Activated CD8-positive, alpha-beta memory T cell treated with anti-CD3 and anti-CD28 coated beads, Interleukin-2, amount 10 ng/mL, durations not matched to agents 7 days and 5 days (primary cell): Measurements from ENCODE around the gene ABTB2. TPM values are rescaled to one million over a fixed set of nuclear protein-coding genes. Genes with fewer than 3 reads are reported as not detected.
"Not testable (repeated sequence)": the region's sequence is repeated elsewhere in the genome, so short reads cannot be mapped to it uniquely, and the experiment has no call there.

Experiments used
- ATAC-seq: fragments of 150-1000 bp; cut with Tn5 transposase; one replicate; pipeline ENCODE4 v1.10.0; 2021; ENCODE audit warnings: moderate library complexity
- CTCF ChIA-PET: fragments of 350-600 bp; sonication (Branson Sonifier 250); formaldehyde crosslinking; loops from one replicate; lab custom pipeline; 2021; ENCODE audit warnings: antibody characterized with exemption; lab: Charles Lee
- DNase-seq: peaks from one replicate; pipeline ENCODE4 v3.0.0-alpha.2; 2020
- H3K27ac Mint-ChIP-seq: one replicate; pipeline ENCODE4 v1.8.0; 2021; ENCODE audit warnings: mild to moderate bottlenecking, mixed read lengths
- H3K27me3 Mint-ChIP-seq: one replicate; pipeline ENCODE4 v1.8.0; 2021; ENCODE audit warnings: mixed read lengths
- H3K36me3 Mint-ChIP-seq: one replicate; pipeline ENCODE4 v1.8.0; 2021; ENCODE audit warnings: mild to moderate bottlenecking, mixed read lengths
- H3K4me1 Mint-ChIP-seq: one replicate; pipeline ENCODE4 v1.8.0; 2021; ENCODE audit warnings: mixed read lengths
- H3K4me3 Mint-ChIP-seq: one replicate; pipeline ENCODE4 v1.8.0; 2021; ENCODE audit warnings: mild to moderate bottlenecking, moderate library complexity, mixed read lengths
- H3K9me3 Mint-ChIP-seq: one replicate; pipeline ENCODE4 v1.8.0; 2022; ENCODE audit warnings: low read depth, mixed read lengths
- total RNA-seq, 2 experiments: library from RNA; stranded (reverse); gene quantifications; one replicate each; pipeline ENCODE4 v1.2.3, GENCODE V29; 2021

The ABTB2 gene
- total RNA-seq, 2 experiments from 2014 or later = 3.8 to 16.8 TPM

DNA sequence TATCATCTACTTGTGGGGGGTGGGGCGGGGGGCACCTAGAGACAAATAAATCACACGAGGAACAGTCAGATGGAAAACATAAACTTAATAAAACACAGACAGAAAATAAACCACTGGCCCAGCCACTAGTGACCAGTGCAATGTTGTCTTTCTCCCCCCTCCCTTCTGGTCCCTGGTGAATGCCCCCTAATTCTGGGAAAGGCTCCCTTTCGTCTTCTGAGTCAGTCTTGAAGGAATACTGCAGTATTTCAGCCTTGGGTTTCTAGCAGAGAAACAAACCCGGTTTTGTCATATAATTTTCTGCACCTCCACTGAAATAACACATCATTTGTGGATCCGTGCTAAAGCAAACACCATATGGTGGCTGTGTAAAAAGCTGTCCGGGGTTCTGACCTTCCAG is 101.7 kb downstream of the ABTB2 start:
- peaks cover 5% of the 10 kb centered on the region for H3K4me1 Mint-ChIP-seq
- no peaks in the 10 kb centered on the region for H3K36me3 Mint-ChIP-seq
- no peaks in the 10 kb centered on the region for H3K9me3 Mint-ChIP-seq
- no peak for DNase-seq
- no peak for ATAC-seq
- CTCF ChIA-PET = no interaction called here
- H3K27me3 Mint-ChIP-seq = peaks cover 19% of the 10 kb centered on the region
- no peak overlapping the region for H3K27ac Mint-ChIP-seq
- no peak overlapping the region for H3K4me3 Mint-ChIP-seq

DNA sequence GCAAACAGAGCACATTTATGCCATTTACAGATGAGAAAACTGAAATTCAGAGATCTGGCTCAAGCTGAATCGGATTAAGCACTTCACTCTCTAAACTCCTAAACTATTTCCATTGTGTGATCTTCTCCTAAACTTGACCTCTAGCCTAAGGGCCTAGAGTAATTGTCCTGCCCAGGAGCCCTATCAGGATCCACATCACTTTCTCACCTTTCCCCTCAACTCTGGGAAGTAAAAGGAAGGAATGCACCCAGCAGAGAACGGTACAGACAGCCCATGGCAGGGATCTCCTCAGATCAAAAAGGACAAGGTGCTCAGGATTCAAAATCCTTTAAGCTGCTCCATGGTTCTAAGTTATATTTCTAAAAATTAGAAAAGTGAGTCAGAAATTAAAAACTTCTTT is 102.7 kb downstream of the ABTB2 start:
- CTCF ChIA-PET = no interaction called here
- no peaks in the 10 kb centered on the region for H3K36me3 Mint-ChIP-seq
- H3K4me1 Mint-ChIP-seq = peaks cover 16% of the 10 kb centered on the region
- H3K9me3 Mint-ChIP-seq = no peaks in the 10 kb centered on the region
- no peak for ATAC-seq
- no peak for DNase-seq
- peaks cover 25% of the 10 kb centered on the region for H3K27me3 Mint-ChIP-seq
- no peak overlapping the region for H3K27ac Mint-ChIP-seq
- H3K4me3 Mint-ChIP-seq = no peak overlapping the region

DNA sequence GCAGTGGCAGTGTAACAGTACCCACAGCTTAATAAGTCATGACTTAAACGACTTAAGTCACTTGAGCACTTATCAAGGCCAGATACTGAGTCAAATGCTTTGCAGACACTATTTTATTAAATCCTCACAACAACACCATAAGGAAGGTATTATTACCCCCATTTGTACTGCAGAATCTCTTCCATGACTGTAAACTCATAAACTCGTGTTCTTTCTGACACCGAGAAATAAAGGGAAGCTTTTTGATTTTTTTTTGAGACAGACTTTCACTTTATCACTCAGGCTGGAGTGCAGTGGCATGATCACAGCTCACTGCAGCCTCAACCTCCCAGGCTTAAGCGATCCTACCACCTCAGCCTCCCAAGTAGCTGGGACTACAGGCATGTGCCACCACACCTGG is 103.8 kb downstream of the ABTB2 start:
- CTCF ChIA-PET = interaction anchor here (7.9 kb wide), 1 partner anchor 79 kb away, joined by 52 read pairs; no protein-coding TSS in a partner anchor
- no peaks in the 10 kb centered on the region for H3K9me3 Mint-ChIP-seq
- DNase-seq (no peak), ATAC-seq (no peak)
- H3K27ac Mint-ChIP-seq = no peak overlapping the region
- H3K4me3 Mint-ChIP-seq = no peak overlapping the region
- peaks cover 27% of the 10 kb centered on the region for H3K4me1 Mint-ChIP-seq
- no peaks in the 10 kb centered on the region for H3K36me3 Mint-ChIP-seq
- H3K27me3 Mint-ChIP-seq = peaks cover 29% of the 10 kb centered on the region

DNA sequence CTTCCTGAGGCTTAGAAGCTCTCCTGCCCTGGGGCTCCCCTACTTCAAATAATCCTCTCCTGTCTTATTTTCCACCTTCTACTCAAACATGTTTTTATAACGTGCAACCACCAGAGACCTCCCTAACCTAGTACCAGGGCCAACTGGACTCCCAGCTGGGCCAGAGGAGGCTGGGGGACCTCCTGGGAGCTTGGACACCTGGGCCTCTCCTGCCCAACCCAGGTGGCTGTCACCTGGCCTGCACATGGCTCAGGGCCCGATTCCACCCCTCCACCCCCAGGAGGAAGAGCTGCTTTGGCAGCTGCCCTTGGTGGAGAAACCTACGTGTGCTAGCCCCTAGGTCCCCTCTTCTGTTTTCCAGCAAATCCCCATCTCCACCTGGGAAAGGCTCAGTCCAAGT is 105.2 kb downstream of the ABTB2 start:
- H3K36me3 Mint-ChIP-seq = no peaks in the 10 kb centered on the region
- H3K27me3 Mint-ChIP-seq = peaks cover 29% of the 10 kb centered on the region
- no peak overlapping the region for H3K4me3 Mint-ChIP-seq
- peaks cover 40% of the 10 kb centered on the region for H3K4me1 Mint-ChIP-seq
- H3K9me3 Mint-ChIP-seq = no peaks in the 10 kb centered on the region
- CTCF ChIA-PET = interaction anchor here (1.0 to 7.9 kb wide), 3 partner anchors 8 to 80 kb away, joined by 3 to 52 read pairs (median 3); no protein-coding TSS in a partner anchor
- no peak overlapping the region for H3K27ac Mint-ChIP-seq
- no peak for DNase-seq
- no peak for ATAC-seq

DNA sequence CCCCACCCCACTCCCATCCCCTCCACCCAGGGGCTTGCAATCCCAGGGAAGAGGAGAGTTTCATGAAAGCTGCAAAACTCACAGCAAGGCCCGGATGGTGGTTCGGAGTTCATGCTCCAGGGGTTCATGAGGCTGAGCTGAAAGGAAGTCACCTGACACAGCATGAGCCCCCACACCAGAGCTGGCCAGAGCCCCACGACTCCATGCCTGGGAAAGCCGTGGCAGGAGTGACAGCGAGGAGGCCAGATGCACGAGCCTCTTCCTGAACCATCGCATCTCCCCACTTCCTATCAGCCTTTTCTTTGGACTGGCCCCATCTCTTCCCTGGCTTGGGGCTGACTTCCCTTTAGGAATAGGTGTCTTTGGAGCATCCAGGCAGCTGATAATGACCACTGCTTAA is 105.8 kb downstream of the ABTB2 start:
- H3K27me3 Mint-ChIP-seq = peaks cover 27% of the 10 kb centered on the region
- no peak for DNase-seq
- peaks cover 46% of the 10 kb centered on the region for H3K4me1 Mint-ChIP-seq
- H3K36me3 Mint-ChIP-seq = no peaks in the 10 kb centered on the region
- CTCF ChIA-PET = interaction anchor here (1.6 to 7.9 kb wide), 2 partner anchors 10 to 77 kb away, joined by 4 to 52 read pairs; no protein-coding TSS in a partner anchor
- no peak overlapping the region for H3K4me3 Mint-ChIP-seq
- H3K9me3 Mint-ChIP-seq = no peaks in the 10 kb centered on the region
- no peak for ATAC-seq
- H3K27ac Mint-ChIP-seq = no peak overlapping the region

DNA sequence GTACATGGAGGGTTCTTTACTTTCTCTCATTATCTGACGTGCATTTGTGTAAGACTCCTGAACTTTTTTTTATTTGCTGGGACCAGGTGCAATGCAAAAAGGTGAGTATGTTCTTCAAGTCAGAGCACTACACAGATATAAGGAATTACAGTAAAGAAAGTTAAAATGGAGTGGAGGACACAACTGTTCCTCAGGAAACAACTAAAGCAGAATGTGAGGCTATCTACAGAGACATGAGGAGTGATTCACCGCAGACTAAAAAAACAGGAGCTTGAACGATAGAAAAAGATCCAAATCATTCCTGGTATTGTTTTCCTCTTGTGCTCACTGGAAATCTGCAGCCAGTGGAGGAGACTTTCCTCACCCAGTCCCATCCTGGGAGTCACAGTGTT is 106.2 kb downstream of the ABTB2 start:
- CTCF ChIA-PET = interaction anchor here (1.3 to 7.9 kb wide), 4 partner anchors 8 to 106 kb away, joined by 4 to 52 read pairs (median 5); partner anchors contain the start of gene ABTB2
- Mint-ChIP-seq H3K36me3 (peaks cover under 1% of the 10 kb centered on the region), H3K27me3 (peaks cover 24% of the 10 kb centered on the region), H3K9me3 (no peaks in the 10 kb centered on the region), H3K27ac (peak overlapping the region; percentile 58), H3K4me1 (peaks cover 48% of the 10 kb centered on the region), H3K4me3 (peak overlapping the region; percentile 27)
- ATAC-seq (no peak), DNase-seq (no peak)

DNA sequence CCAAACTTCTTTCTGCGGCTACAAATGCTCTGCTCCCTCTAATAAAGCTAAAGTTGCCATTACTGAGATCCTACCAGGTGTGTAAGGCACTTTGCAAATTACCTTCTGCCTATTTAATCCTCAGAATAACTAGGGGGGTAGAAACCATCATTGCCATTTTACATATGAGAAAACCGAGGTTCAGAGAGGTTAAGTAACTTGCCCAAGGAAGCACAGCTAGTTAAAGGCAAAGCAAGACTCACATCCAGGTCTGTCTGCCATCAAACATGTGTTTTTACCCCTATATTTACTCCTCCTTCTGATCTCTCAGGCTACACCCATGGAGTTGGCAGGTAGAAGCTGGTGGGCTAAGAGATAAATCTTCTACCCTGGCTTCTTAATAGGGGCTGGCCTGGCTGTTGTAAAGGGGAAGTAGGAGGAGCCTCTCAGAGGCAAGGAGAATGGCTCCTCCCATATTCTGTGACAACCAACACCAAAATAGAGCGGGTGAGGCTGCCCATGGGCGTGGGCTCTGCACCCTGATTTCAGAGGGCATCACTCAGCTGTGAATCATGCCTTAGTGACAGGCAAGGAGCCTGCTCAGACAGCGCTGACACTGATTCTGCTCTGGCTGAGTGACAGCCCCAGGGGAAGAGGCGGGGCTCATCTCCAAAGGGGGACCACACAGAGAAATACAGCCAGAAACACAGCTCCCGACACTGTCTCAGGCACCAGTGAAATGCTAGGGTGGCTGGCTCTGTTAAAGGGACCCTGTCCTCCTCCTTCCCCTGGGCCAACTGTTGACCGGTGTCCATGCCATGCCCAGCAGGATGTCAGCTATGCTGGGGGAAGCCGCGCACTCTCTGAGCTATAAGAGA is 106.8 kb downstream of the ABTB2 start:
- peak overlapping the region; percentile 27 for H3K4me3 Mint-ChIP-seq
- H3K27ac Mint-ChIP-seq = peak overlapping the region; percentile 58
- peaks cover 53% of the 10 kb centered on the region for H3K4me1 Mint-ChIP-seq
- H3K36me3 Mint-ChIP-seq = peaks cover 1% of the 10 kb centered on the region
- H3K9me3 Mint-ChIP-seq = no peaks in the 10 kb centered on the region
- peaks cover 23% of the 10 kb centered on the region for H3K27me3 Mint-ChIP-seq
- peak; percentile 92 for ATAC-seq
- CTCF ChIA-PET = interaction anchor here (0.7 to 7.9 kb wide), 5 partner anchors 8 to 107 kb away, joined by 3 to 52 read pairs (median 5); partner anchors contain the start of gene ABTB2
- DNase-seq = peak; percentile 79

DNA sequence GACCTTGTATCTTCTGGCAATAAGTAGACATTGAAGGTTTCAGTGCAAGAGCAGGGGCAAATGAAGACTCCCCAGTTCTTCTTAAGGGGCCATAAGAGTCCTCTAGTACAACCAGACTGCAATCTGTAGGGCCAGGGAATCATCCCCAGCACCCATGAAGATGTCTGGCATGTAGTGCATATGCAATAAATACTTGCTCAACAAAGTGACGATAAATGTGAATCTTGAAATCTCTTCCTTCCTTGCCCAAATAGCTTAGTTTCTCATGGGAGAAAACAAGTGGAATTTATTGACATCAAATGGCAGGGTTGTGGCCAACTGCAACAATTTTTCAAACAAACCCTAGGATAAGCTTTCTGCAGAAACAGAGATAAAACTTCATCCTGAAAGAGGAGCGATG is 107.6 kb downstream of the ABTB2 start:
- peaks cover 1% of the 10 kb centered on the region for H3K36me3 Mint-ChIP-seq
- ATAC-seq (no peak), DNase-seq (no peak)
- peaks cover 60% of the 10 kb centered on the region for H3K4me1 Mint-ChIP-seq
- H3K9me3 Mint-ChIP-seq = no peaks in the 10 kb centered on the region
- peaks cover 20% of the 10 kb centered on the region for H3K27me3 Mint-ChIP-seq
- peak overlapping the region; percentile 8 for H3K27ac Mint-ChIP-seq
- CTCF ChIA-PET = interaction anchor here (1.1 to 7.9 kb wide), 4 partner anchors 9 to 253 kb away, joined by 3 to 52 read pairs (median 5); partner anchors contain the start of gene ABTB2
- H3K4me3 Mint-ChIP-seq = no peak overlapping the region

DNA sequence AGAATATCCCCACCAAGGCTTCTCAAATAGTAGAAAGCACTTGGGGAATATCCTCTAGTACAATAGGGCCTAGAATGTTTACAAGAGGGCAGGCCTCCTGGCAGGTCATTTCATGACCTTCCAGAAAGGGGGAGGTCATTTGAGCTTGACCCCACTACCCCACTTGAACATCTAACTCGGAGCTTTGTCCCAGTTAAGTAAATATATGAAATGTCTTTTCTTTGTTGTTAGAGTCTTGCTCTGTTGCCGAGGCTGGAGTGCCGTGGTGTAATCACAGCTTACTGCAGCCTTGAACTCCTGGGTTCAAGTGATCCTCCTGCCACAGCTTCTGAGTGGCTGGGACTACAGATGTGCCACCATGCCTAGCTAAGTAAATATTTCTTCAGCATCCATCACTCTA is 108.4 kb downstream of the ABTB2 start:
- Mint-ChIP-seq H3K27me3 (peaks cover 17% of the 10 kb centered on the region), H3K4me1 (peaks cover 68% of the 10 kb centered on the region), H3K27ac (peak overlapping the region; percentile 80), H3K36me3 (peaks cover 1% of the 10 kb centered on the region), H3K9me3 (no peaks in the 10 kb centered on the region), H3K4me3 (no peak overlapping the region)
- DNase-seq (no peak), ATAC-seq (no peak)
- CTCF ChIA-PET = interaction anchor here (0.7 to 7.9 kb wide), 5 partner anchors 14 to 253 kb away, joined by 3 to 52 read pairs (median 3); partner anchors contain the start of gene ABTB2

DNA sequence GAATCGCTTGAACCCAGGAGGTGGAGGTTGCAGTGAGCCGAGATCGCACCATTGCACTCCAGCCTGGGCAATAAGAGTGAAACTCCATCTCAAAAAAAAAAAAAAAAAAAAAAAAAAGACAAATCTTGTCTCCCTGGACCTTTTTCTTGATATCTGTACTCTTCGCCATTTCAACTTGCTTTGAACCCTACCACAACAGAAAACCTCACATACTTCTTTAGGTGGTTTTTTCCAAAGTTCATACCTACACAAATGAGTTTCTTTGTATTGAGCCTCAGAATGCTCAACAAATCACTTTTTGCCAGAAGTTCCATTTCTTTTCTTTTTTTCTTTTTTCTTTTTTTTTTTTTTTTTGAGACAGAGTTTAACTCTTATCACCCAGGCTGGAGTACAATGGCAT is 111.3 kb downstream of the ABTB2 start:
- not testable (repeated sequence) for ATAC-seq, H3K36me3 Mint-ChIP-seq, H3K9me3 Mint-ChIP-seq, DNase-seq, H3K4me3 Mint-ChIP-seq
- CTCF ChIA-PET = interaction anchor here (7.9 kb wide), 1 partner anchor 72 kb away, joined by 52 read pairs; no protein-coding TSS in a partner anchor
- Mint-ChIP-seq H3K4me1 (peaks cover 95% of the 10 kb centered on the region), H3K27me3 (peaks cover 17% of the 10 kb centered on the region), H3K27ac (peak overlapping the region; percentile 74)

DNA sequence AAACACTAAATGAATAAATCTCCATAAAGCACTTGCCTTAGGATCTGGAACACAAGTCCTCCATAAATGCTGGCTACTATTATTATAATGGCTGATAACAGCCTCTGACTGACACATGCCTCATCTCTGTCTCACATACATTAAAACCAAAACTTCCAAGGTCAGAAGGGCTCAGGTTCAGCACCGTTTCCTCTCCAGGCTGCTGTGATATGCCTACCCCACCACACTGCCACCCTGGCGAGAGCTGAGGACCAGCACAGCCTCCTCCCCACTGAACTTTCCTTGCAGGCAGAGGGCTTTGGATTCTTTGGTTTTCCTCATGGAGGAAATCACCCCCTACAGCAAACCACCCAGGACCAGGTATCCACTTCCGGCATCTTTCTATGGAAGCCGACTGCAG is 112.8 kb downstream of the ABTB2 start:
- Mint-ChIP-seq H3K27me3 (peaks cover 19% of the 10 kb centered on the region), H3K4me1 (peaks cover 86% of the 10 kb centered on the region), H3K4me3 (no peak overlapping the region), H3K36me3 (peaks cover 1% of the 10 kb centered on the region), H3K9me3 (no peaks in the 10 kb centered on the region), H3K27ac (peak overlapping the region; percentile 78)
- peak; percentile 55 for DNase-seq
- ATAC-seq = peak; percentile 44
- CTCF ChIA-PET = interaction anchor here (0.9 to 2.2 kb wide), 6 partner anchors 8 to 71 kb away, joined by 3 to 11 read pairs (median 4); no protein-coding TSS in a partner anchor

DNA sequence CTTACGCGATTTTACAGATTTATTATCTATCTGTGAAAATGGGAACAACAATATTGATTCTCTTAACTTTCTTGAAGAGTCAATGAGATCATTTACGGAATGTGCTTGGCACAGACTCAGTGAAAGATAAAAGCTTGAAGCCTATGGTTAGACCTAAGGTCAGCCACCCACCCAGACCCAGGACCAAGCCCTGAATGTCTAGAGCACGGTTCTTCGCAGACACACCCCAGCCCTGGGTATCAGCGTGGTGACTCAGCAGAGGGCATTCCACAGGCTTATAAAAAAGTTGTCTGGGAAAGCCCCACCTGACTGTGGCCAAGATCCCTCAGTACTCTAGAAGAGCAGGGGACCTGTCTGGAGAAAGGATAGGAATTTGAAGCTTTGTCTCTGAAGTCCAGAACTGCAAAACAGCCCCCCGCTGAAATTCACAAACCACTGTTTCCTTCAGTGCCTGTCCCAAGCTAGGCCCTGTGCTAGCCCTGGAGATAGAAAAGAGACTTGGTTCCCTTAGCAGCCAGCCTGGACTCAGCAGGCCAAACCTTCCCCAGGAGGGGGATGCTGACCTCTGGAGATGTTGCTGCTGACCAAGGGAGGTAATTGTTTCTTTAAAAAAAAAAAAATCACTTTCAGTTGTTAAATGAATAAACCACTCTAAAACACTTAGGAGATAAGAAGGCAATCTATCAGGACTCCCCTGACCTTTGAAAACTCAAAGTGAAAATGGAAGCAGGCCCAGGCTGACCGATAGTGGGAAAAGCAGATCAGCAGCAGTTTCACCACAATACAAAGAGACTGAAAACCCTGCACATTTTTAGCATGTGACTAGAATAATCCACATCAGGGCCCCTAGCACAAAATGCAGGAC is 114.0 kb downstream of the ABTB2 start:
- peak; percentile 74 for ATAC-seq
- DNase-seq = peak; percentile 86
- Mint-ChIP-seq H3K4me1 (peaks cover 83% of the 10 kb centered on the region), H3K36me3 (peaks cover 1% of the 10 kb centered on the region), H3K9me3 (no peaks in the 10 kb centered on the region), H3K27ac (peak overlapping the region; percentile 78), H3K4me3 (peak overlapping the region; percentile 26), H3K27me3 (peaks cover 15% of the 10 kb centered on the region)
- CTCF ChIA-PET = interaction anchor here (0.9 to 2.2 kb wide), 4 partner anchors 9 to 114 kb away, joined by 3 to 11 read pairs (median 4); partner anchors contain the start of gene ABTB2
